SIG-M5 (cell line): Measurements from ENCODE around the gene CUL9.
A peak's percentile ranks its signal among the peaks of the same experiment; 100 is the strongest.
"Not testable (repeated sequence)": the region's sequence is repeated elsewhere in the genome, so short reads cannot be mapped to it uniquely, and the experiment has no call there.

Experiments used
- DNase-seq: peaks from one replicate; lab custom pipeline; 2025; lab: John Stamatoyannopoulos, UW

CUL9 gene

GRCh38 chr6:43181942-43182860 is at the start of gene CUL9:
Gene CUL9 (plus strand): TSS chr6:43182196. CDS start chr6:43184311, 2,115 bp downstream.
- no peak for DNase-seq

GRCh38 chr6:43138267-43138666 is 43.7 kb upstream of the CUL9 start:
- DNase-seq = no peak

- DNase-seq = not testable (repeated sequence)
These were observed 42.0 kb upstream of the CUL9 start for GRCh38 chr6:43139973-43140372.

GRCh38 chr6:43141644-43142043 is 40.4 kb upstream of the CUL9 start:
- DNase-seq = no peak

GRCh38 chr6:43142101-43142500 is 39.9 kb upstream of the CUL9 start:
- DNase-seq = no peak

- DNase-seq = no peak
These were observed 38.5 kb upstream of the CUL9 start for GRCh38 chr6:43143235-43144128.

- no peak for DNase-seq
These were observed 37.1 kb upstream of the CUL9 start for GRCh38 chr6:43144879-43145278.

GRCh38 chr6:43146261-43146660 is 35.7 kb upstream of the CUL9 start:
- no peak for DNase-seq

- no peak for DNase-seq
These were observed 35.0 kb upstream of the CUL9 start for GRCh38 chr6:43146709-43147688.

GRCh38 chr6:43147691-43148477 is 34.1 kb upstream of the CUL9 start:
- no peak for DNase-seq

- no peak for DNase-seq
These were observed 32.7 kb upstream of the CUL9 start for GRCh38 chr6:43149265-43149664.

- DNase-seq = no peak
These were observed 31.8 kb upstream of the CUL9 start for GRCh38 chr6:43150051-43150751.

GRCh38 chr6:43159599-43159998 is 22.4 kb upstream of the CUL9 start:
- DNase-seq = no peak

- DNase-seq = no peak
These were observed 18.1 kb upstream of the CUL9 start for GRCh38 chr6:43163899-43164298.

GRCh38 chr6:43170417-43170930 is 11.5 kb upstream of the CUL9 start:
- no peak for DNase-seq

GRCh38 chr6:43170931-43171706 is 10.9 kb upstream of the CUL9 start, which contains the start of gene SRF:
Gene SRF (plus strand): TSS chr6:43171269. CDS start chr6:43171657, 388 bp downstream.
- DNase-seq = peak; percentile 93

GRCh38 chr6:43171707-43172103 is 10.3 kb upstream of the CUL9 start:
- DNase-seq = no peak

GRCh38 chr6:43172104-43173007 is 9.6 kb upstream of the CUL9 start:
- no peak for DNase-seq
